ENCODE measurements around the gene FAM114A1. TPM values are rescaled to one million over a fixed set of nuclear protein-coding genes. Genes with fewer than 3 reads are reported as not detected.
"Not testable (repeated sequence)": the region's sequence is repeated elsewhere in the genome, so short reads cannot be mapped to it uniquely, and the experiment has no call there.

The FAM114A1 gene
- total RNA-seq, 6 experiments from 2014 or later = 55.3 to 88.9 (median 69.4) TPM

GRCh38 chr4:38935391-38936073, 67.9 kb downstream of the FAM114A1 start:
- 91% methylated on average over 5 of the region's 5 CpGs for WGBS (ENCODE audit: insufficient coverage, low coverage, low lambda C conversion rate, missing lambda C conversion rate)
- Histone ChIP-seq H3K27me3 (no peaks in the 10 kb centered on the region), H3K9me3 (no peaks in the 10 kb centered on the region), H3K36me3 (peaks cover 0 to 98% (median 49%) of the 10 kb centered on the region in 4 donors), H3K27ac (no peak overlapping the region), H3K4me1 (no peaks in the 10 kb centered on the region), H3K4me3 (no peak overlapping the region)
- intact Hi-C loops (cut with DNase I) = no loop called here
- ATAC-seq (no peak), DNase-seq (no peak)
- TF ChIP-seq CTCF (IDR thresholded peaks at IDR 0.05) (no peak), POLR2A (IDR thresholded peaks at IDR 0.05) (no peak)

GRCh38 chr4:38939165-38939564, 71.6 kb downstream of the FAM114A1 start:
- H3K4me1 ChIP-seq = no peaks in the 10 kb centered on the region
- no peaks in the 10 kb centered on the region for H3K27me3 ChIP-seq
- no peak overlapping the region for H3K4me3 ChIP-seq
- no peak overlapping the region for H3K27ac ChIP-seq
- DNase-seq (no peak), ATAC-seq (no peak)
- no peak for TF ChIP-seq POLR2A (IDR thresholded peaks at IDR 0.05)
- no peak for TF ChIP-seq CTCF (IDR thresholded peaks at IDR 0.05)
- H3K36me3 ChIP-seq = peaks cover 0 to 93% (median 47%) of the 10 kb centered on the region in 4 donors
- H3K9me3 ChIP-seq = no peaks in the 10 kb centered on the region
- intact Hi-C loops (cut with DNase I) = no loop called here
- 83% methylated on average over 1 of the region's 1 CpG for WGBS (ENCODE audit: insufficient coverage, low coverage, low lambda C conversion rate, missing lambda C conversion rate)

- H3K27ac ChIP-seq = peak overlapping the region in 1 of 3 donors; percentile 43
- intact Hi-C loops (cut with DNase I) = no loop called here
- H3K27me3 ChIP-seq = no peaks in the 10 kb centered on the region
- H3K4me3 ChIP-seq = no peak overlapping the region
- ATAC-seq (no peak), DNase-seq (no peak)
- peaks cover 0 to 89% (median 44%) of the 10 kb centered on the region in 4 donors for H3K36me3 ChIP-seq
- no peak for TF ChIP-seq CTCF (IDR thresholded peaks at IDR 0.05)
- 72% methylated on average over 3 of the region's 3 CpGs for WGBS (ENCODE audit: insufficient coverage, low coverage, low lambda C conversion rate, missing lambda C conversion rate)
- no peaks in the 10 kb centered on the region for H3K9me3 ChIP-seq
- H3K4me1 ChIP-seq = peaks cover 0 to 8% (median 5%) of the 10 kb centered on the region in 4 donors
Observed at GRCh38 chr4:38940476-38940875, 72.9 kb downstream of the FAM114A1 start.

GRCh38 chr4:38941906-38942305, 74.3 kb downstream of the FAM114A1 start:
- intact Hi-C loops (cut with DNase I); ATAC-seq; DNase-seq; H3K4me3 ChIP-seq; H3K4me1 ChIP-seq; H3K9me3 ChIP-seq; H3K27me3 ChIP-seq: not testable (repeated sequence)
- WGBS (ENCODE audit: insufficient coverage, low coverage, low lambda C conversion rate, missing lambda C conversion rate) = 78% methylated on average over 3 of the region's 3 CpGs
- Histone ChIP-seq H3K36me3 (peaks cover 0 to 77% (median 36%) of the 10 kb centered on the region in 4 donors), H3K27ac (peak overlapping the region in 1 of 3 donors; percentile 43)

GRCh38 chr4:38943343-38943742, 75.7 kb downstream of the FAM114A1 start:
- DNase-seq = no peak
- WGBS (ENCODE audit: insufficient coverage, low coverage, low lambda C conversion rate, missing lambda C conversion rate) = 75% methylated on average over 4 of the region's 4 CpGs
- intact Hi-C loops (cut with DNase I) = no loop called here
- Histone ChIP-seq H3K27ac (no peak overlapping the region), H3K4me3 (no peak overlapping the region), H3K9me3 (no peaks in the 10 kb centered on the region), H3K36me3 (peaks cover 0 to 62% (median 25%) of the 10 kb centered on the region in 4 donors), H3K27me3 (no peaks in the 10 kb centered on the region), H3K4me1 (peaks cover 0 to 17% (median 8%) of the 10 kb centered on the region in 4 donors)
- TF ChIP-seq POLR2A (IDR thresholded peaks at IDR 0.05) = no peak
- TF ChIP-seq CTCF (IDR thresholded peaks at IDR 0.05) = no peak
- peak in 3 of 4 donors; percentile 15 to 40 (median 34) for ATAC-seq

All from right lobe of liver (tissue), 6 donors.